Right atrium auricular region (tissue), 2 donors: ENCODE data around the gene MICALL1. TPM values are rescaled to one million over a fixed set of nuclear protein-coding genes. Genes with fewer than 3 reads are reported as not detected.

Experiments
- DNase-seq: peaks from one replicate; pipeline ENCODE4 v3.0.0-alpha.2; 2019; ENCODE audit warnings: low spot score
- H3K27ac ChIP-seq, 2 donors: fragments of 200-600 bp; sonication (generic); 1 replicate in 1 of 2; 2 replicates in 1 of 2; pipeline ENCODE4 v1.5.1; 2016 to 2019
- H3K27me3 ChIP-seq, 2 donors: fragments of 200-600 bp; sonication (generic); one replicate each; pipeline versions ENCODE4 v1.5.1 to v1.6.0; 2017 to 2019
- H3K36me3 ChIP-seq: fragments of 200-600 bp; sonication (generic); one replicate; pipeline ENCODE4 v1.5.1; 2016
- H3K4me1 ChIP-seq, 2 donors: fragments of 200-600 bp; sonication (generic); one replicate each; pipeline versions ENCODE4 v1.5.1 to v1.6.0; 2017 to 2019
- H3K4me3 ChIP-seq, 2 donors: fragments of 200-600 bp; sonication (generic); 1 replicate in 1 of 2; 2 replicates in 1 of 2; pipeline ENCODE4 v1.5.1; 2017 to 2019; ENCODE audit warnings: mild to moderate bottlenecking in 1 of 2, moderate library complexity in 1 of 2
- H3K9me3 ChIP-seq, 2 donors: fragments of 200-600 bp; sonication (generic); one replicate each; pipeline ENCODE4 v1.5.1; 2019
- total RNA-seq, 2 donors: library from RNA; depleted of rRNA; stranded (reverse); fragments of >200 nt; gene quantifications; one replicate each; pipeline ENCODE4 v1.1.0, GENCODE V29; 2016
- TF ChIP-seq, protein P1 (sequence below), 2 donors: fragments of 200-600 bp; sonication (generic); IDR thresholded peaks; one replicate each; pipeline ENCODE4 v1.5.1; 2019; ENCODE audit warnings: antibody characterized with exemption in 2 of 2

MICALL1 gene
- total RNA-seq, 2 donors from 2014 or later = 16.9 TPM

- TF ChIP-seq, protein P1, sequence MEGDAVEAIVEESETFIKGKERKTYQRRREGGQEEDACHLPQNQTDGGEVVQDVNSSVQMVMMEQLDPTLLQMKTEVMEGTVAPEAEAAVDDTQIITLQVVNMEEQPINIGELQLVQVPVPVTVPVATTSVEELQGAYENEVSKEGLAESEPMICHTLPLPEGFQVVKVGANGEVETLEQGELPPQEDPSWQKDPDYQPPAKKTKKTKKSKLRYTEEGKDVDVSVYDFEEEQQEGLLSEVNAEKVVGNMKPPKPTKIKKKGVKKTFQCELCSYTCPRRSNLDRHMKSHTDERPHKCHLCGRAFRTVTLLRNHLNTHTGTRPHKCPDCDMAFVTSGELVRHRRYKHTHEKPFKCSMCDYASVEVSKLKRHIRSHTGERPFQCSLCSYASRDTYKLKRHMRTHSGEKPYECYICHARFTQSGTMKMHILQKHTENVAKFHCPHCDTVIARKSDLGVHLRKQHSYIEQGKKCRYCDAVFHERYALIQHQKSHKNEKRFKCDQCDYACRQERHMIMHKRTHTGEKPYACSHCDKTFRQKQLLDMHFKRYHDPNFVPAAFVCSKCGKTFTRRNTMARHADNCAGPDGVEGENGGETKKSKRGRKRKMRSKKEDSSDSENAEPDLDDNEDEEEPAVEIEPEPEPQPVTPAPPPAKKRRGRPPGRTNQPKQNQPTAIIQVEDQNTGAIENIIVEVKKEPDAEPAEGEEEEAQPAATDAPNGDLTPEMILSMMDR (IDR thresholded peaks at IDR 0.05) = no peak
- H3K4me3 ChIP-seq = no peak overlapping the region
- H3K27me3 ChIP-seq = no peaks in the 10 kb centered on the region
- H3K27ac ChIP-seq = no peak overlapping the region
- H3K9me3 ChIP-seq = no peaks in the 10 kb centered on the region
- H3K36me3 ChIP-seq = peaks cover 36% of the 10 kb centered on the region
- no peak for DNase-seq
- H3K4me1 ChIP-seq = peaks cover 0 to 14% of the 10 kb centered on the region in 2 donors
These were observed 60.0 kb downstream of the MICALL1 start for GRCh38 chr22:37965940-37966664.

DNA sequence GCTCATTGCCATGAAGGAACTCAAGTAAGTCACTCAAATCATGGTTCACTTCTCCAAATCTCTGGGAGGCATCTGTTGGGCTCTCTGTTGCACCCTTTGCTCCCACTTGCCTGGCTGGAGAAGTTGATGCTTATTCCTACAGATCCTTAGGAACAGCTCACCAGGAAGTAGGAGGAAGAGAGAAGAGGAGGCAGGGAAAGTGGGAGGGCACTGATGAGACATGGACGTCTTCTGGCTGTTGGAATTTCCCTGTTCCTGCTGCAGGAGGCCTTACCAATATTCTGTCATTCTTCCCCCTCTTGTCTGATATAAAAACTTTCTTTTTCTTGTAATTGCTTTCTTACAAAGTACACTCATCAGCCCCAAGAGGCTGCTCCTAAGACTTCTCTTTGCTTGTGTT is 61.0 kb downstream of the MICALL1 start:
- H3K4me1 ChIP-seq = peaks cover 0 to 14% of the 10 kb centered on the region in 2 donors
- DNase-seq = no peak
- no peak overlapping the region for H3K4me3 ChIP-seq
- no peaks in the 10 kb centered on the region for H3K27me3 ChIP-seq
- no peak overlapping the region for H3K27ac ChIP-seq
- H3K36me3 ChIP-seq = peaks cover 26% of the 10 kb centered on the region
- H3K9me3 ChIP-seq = no peaks in the 10 kb centered on the region
- TF ChIP-seq, protein P1 (IDR thresholded peaks at IDR 0.05) = no peak

- peaks cover 20% of the 10 kb centered on the region for H3K36me3 ChIP-seq
- H3K4me3 ChIP-seq = no peak overlapping the region
- H3K27me3 ChIP-seq = no peaks in the 10 kb centered on the region
- H3K4me1 ChIP-seq = peaks cover 0 to 14% of the 10 kb centered on the region in 2 donors
- no peak for DNase-seq
- no peaks in the 10 kb centered on the region for H3K9me3 ChIP-seq
- no peak overlapping the region for H3K27ac ChIP-seq
- TF ChIP-seq, protein P1 (IDR thresholded peaks at IDR 0.05) = no peak
These were observed 61.7 kb downstream of the MICALL1 start for GRCh38 chr22:37967637-37968451.

GRCh38 chr22:37968452-37969251 is 62.6 kb downstream of the MICALL1 start:
- Histone ChIP-seq H3K4me3 (no peak overlapping the region), H3K4me1 (peaks cover 0 to 14% of the 10 kb centered on the region in 2 donors), H3K9me3 (no peaks in the 10 kb centered on the region), H3K27ac (no peak overlapping the region), H3K27me3 (no peaks in the 10 kb centered on the region), H3K36me3 (peaks cover 20% of the 10 kb centered on the region)
- no peak for DNase-seq
- TF ChIP-seq, protein P1 (IDR thresholded peaks at IDR 0.05) = no peak

DNA sequence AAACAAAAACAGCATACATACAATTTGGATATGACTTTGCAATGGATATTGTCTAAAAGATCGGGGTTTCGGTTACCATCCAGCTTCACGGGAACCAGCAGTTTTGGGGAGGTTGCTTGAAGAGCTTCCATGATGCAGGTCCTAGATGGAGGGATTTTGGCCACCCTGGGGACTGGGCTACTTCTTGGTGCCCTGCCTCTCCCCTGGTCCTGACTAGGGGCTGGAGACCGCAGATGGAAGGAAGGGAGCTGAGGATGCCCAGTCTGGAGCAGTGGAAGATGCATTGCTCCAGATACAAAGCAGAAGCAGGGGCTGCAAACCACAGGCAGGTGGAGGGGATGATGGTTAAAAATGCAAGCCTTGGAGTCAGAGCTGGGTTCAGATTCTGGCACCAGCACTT is 64.8 kb downstream of the MICALL1 start:
- TF ChIP-seq, protein P1 (IDR thresholded peaks at IDR 0.05) = no peak
- Histone ChIP-seq H3K27me3 (no peaks in the 10 kb centered on the region), H3K9me3 (no peaks in the 10 kb centered on the region), H3K4me1 (peaks cover 0 to 6% of the 10 kb centered on the region in 2 donors), H3K36me3 (peaks cover 20% of the 10 kb centered on the region), H3K4me3 (no peak overlapping the region), H3K27ac (no peak overlapping the region)
- no peak for DNase-seq
